Measurements from ENCODE around the gene SLC10A6. TPM values are rescaled to one million over a fixed set of nuclear protein-coding genes. Genes with fewer than 3 reads are reported as not detected.
"Not testable (repeated sequence)": the region's sequence is repeated elsewhere in the genome, so short reads cannot be mapped to it uniquely, and the experiment has no call there.

The SLC10A6 gene
- total RNA-seq, 2 experiments from 2014 or later: not detected

GRCh38 chr4:86876894-86877685, 27.9 kb upstream of the SLC10A6 start:
- Mint-ChIP-seq H3K4me1 (ENCODE audit: low read depth) (no peaks in the 10 kb centered on the region), H3K27me3 (ENCODE audit: low read depth) (no peaks in the 10 kb centered on the region), H3K4me3 (no peak overlapping the region), H3K27ac (no peak overlapping the region), H3K9me3 (ENCODE audit: insufficient read depth) (peaks cover 6% of the 10 kb centered on the region), H3K36me3 (ENCODE audit: low read depth) (no peaks in the 10 kb centered on the region)
- DNase-seq: no peak
- no peak for ATAC-seq
- ChIA-PET CTCF (no interaction called here), POLR2A (no interaction called here)

GRCh38 chr4:86875436-86875835, 26.3 kb upstream of the SLC10A6 start:
- CTCF ChIA-PET; H3K27me3 Mint-ChIP-seq (ENCODE audit: low read depth); DNase-seq; H3K4me1 Mint-ChIP-seq (ENCODE audit: low read depth); H3K9me3 Mint-ChIP-seq (ENCODE audit: insufficient read depth); H3K36me3 Mint-ChIP-seq (ENCODE audit: low read depth); POLR2A ChIA-PET; ATAC-seq; H3K27ac Mint-ChIP-seq; H3K4me3 Mint-ChIP-seq: not testable (repeated sequence)

GRCh38 chr4:86872135-86872534, 23.0 kb upstream of the SLC10A6 start:
- Mint-ChIP-seq H3K4me1 (ENCODE audit: low read depth) (no peaks in the 10 kb centered on the region), H3K36me3 (ENCODE audit: low read depth) (no peaks in the 10 kb centered on the region), H3K9me3 (ENCODE audit: insufficient read depth) (peaks cover 4% of the 10 kb centered on the region), H3K27me3 (ENCODE audit: low read depth) (no peaks in the 10 kb centered on the region), H3K4me3 (no peak overlapping the region), H3K27ac (no peak overlapping the region)
- ATAC-seq (no peak), DNase-seq (no peak)
- ChIA-PET POLR2A (no interaction called here), CTCF (no interaction called here)

GRCh38 chr4:86870442-86871069, 21.4 kb upstream of the SLC10A6 start:
- CTCF ChIA-PET: no interaction called here
- no peak for ATAC-seq
- H3K4me3 Mint-ChIP-seq: no peak overlapping the region

GRCh38 chr4:86857341-86858052, 8.3 kb upstream of the SLC10A6 start:
- CTCF ChIA-PET: no interaction called here
- Mint-ChIP-seq H3K36me3 (ENCODE audit: low read depth) (no peaks in the 10 kb centered on the region), H3K27ac (no peak overlapping the region), H3K4me3 (no peak overlapping the region), H3K4me1 (ENCODE audit: low read depth) (no peaks in the 10 kb centered on the region), H3K9me3 (ENCODE audit: insufficient read depth) (no peaks in the 10 kb centered on the region), H3K27me3 (ENCODE audit: low read depth) (no peaks in the 10 kb centered on the region)
- no peak for ATAC-seq
- POLR2A ChIA-PET: no interaction called here
- DNase-seq: no peak

More at GRCh38 chr4:86870442-86871069, 21.4 kb upstream of the SLC10A6 start:
- H3K27me3 Mint-ChIP-seq (ENCODE audit: low read depth): no peaks in the 10 kb centered on the region
- no peaks in the 10 kb centered on the region for H3K4me1 Mint-ChIP-seq (ENCODE audit: low read depth)
- no peak overlapping the region for H3K27ac Mint-ChIP-seq
- H3K36me3 Mint-ChIP-seq (ENCODE audit: low read depth): no peaks in the 10 kb centered on the region
- peaks cover 4% of the 10 kb centered on the region for H3K9me3 Mint-ChIP-seq (ENCODE audit: insufficient read depth)
- POLR2A ChIA-PET: interaction anchor here (0.6 kb wide), 1 partner anchor 22 kb away, joined by 3 read pairs; no protein-coding TSS in a partner anchor
- DNase-seq: no peak

GRCh38 chr4:86856896-86857295, 7.7 kb upstream of the SLC10A6 start:
- ATAC-seq (no peak), DNase-seq (no peak)
- Mint-ChIP-seq H3K9me3 (ENCODE audit: insufficient read depth) (no peaks in the 10 kb centered on the region), H3K4me1 (ENCODE audit: low read depth) (no peaks in the 10 kb centered on the region), H3K36me3 (ENCODE audit: low read depth) (no peaks in the 10 kb centered on the region), H3K27ac (no peak overlapping the region), H3K4me3 (no peak overlapping the region), H3K27me3 (ENCODE audit: low read depth) (no peaks in the 10 kb centered on the region)
- CTCF ChIA-PET: no interaction called here
- POLR2A ChIA-PET: no interaction called here

- H3K4me1 Mint-ChIP-seq (ENCODE audit: low read depth): no peaks in the 10 kb centered on the region
- CTCF ChIA-PET: no interaction called here
- no peak overlapping the region for H3K27ac Mint-ChIP-seq
These were observed 6.4 kb upstream of the SLC10A6 start for GRCh38 chr4:86855572-86855971.

GRCh38 chr4:86853209-86853608, 4.0 kb upstream of the SLC10A6 start:
- no peak overlapping the region for H3K27ac Mint-ChIP-seq
- H3K4me3 Mint-ChIP-seq: no peak overlapping the region
- H3K9me3 Mint-ChIP-seq (ENCODE audit: insufficient read depth): no peaks in the 10 kb centered on the region
- ChIA-PET CTCF (no interaction called here), POLR2A (no interaction called here)
- no peaks in the 10 kb centered on the region for H3K36me3 Mint-ChIP-seq (ENCODE audit: low read depth)
- no peaks in the 10 kb centered on the region for H3K27me3 Mint-ChIP-seq (ENCODE audit: low read depth)
- ATAC-seq (no peak), DNase-seq (no peak)
- no peaks in the 10 kb centered on the region for H3K4me1 Mint-ChIP-seq (ENCODE audit: low read depth)

More at GRCh38 chr4:86855572-86855971, 6.4 kb upstream of the SLC10A6 start:
- no peak for DNase-seq
- no peak for ATAC-seq
- POLR2A ChIA-PET: no interaction called here
- Mint-ChIP-seq H3K4me3 (no peak overlapping the region), H3K27me3 (ENCODE audit: low read depth) (no peaks in the 10 kb centered on the region), H3K9me3 (ENCODE audit: insufficient read depth) (no peaks in the 10 kb centered on the region), H3K36me3 (ENCODE audit: low read depth) (no peaks in the 10 kb centered on the region)

GRCh38 chr4:86848136-86848535, 1.0 kb downstream of the SLC10A6 start:
- no peaks in the 10 kb centered on the region for H3K36me3 Mint-ChIP-seq (ENCODE audit: low read depth)
- H3K27me3 Mint-ChIP-seq (ENCODE audit: low read depth): no peaks in the 10 kb centered on the region
- no peaks in the 10 kb centered on the region for H3K4me1 Mint-ChIP-seq (ENCODE audit: low read depth)
- no peak for ATAC-seq
- H3K4me3 Mint-ChIP-seq: no peak overlapping the region
- no peak for DNase-seq
- ChIA-PET CTCF (no interaction called here), POLR2A (interaction anchor here (0.6 kb wide), 1 partner anchor 23 kb away, joined by 3 read pairs; no protein-coding TSS in a partner anchor)
- no peak overlapping the region for H3K27ac Mint-ChIP-seq
- H3K9me3 Mint-ChIP-seq (ENCODE audit: insufficient read depth): no peaks in the 10 kb centered on the region

GRCh38 chr4:86847571-86847970, 1.6 kb downstream of the SLC10A6 start:
- no peaks in the 10 kb centered on the region for H3K27me3 Mint-ChIP-seq (ENCODE audit: low read depth)
- H3K36me3 Mint-ChIP-seq (ENCODE audit: low read depth): no peaks in the 10 kb centered on the region
- ChIA-PET CTCF (no interaction called here), POLR2A (interaction anchor here (0.6 kb wide), 1 partner anchor 23 kb away, joined by 3 read pairs; no protein-coding TSS in a partner anchor)
- no peaks in the 10 kb centered on the region for H3K9me3 Mint-ChIP-seq (ENCODE audit: insufficient read depth)
- ATAC-seq: no peak
- no peak for DNase-seq
- H3K27ac Mint-ChIP-seq: no peak overlapping the region
- H3K4me1 Mint-ChIP-seq (ENCODE audit: low read depth): no peaks in the 10 kb centered on the region
- H3K4me3 Mint-ChIP-seq: no peak overlapping the region

- H3K4me1 Mint-ChIP-seq (ENCODE audit: low read depth): no peaks in the 10 kb centered on the region
- no peak overlapping the region for H3K4me3 Mint-ChIP-seq
- no peaks in the 10 kb centered on the region for H3K36me3 Mint-ChIP-seq (ENCODE audit: low read depth)
- H3K27me3 Mint-ChIP-seq (ENCODE audit: low read depth): no peaks in the 10 kb centered on the region
- no peaks in the 10 kb centered on the region for H3K9me3 Mint-ChIP-seq (ENCODE audit: insufficient read depth)
- POLR2A ChIA-PET: no interaction called here
- ATAC-seq (no peak), DNase-seq (no peak)
- CTCF ChIA-PET: interaction anchor here (1.0 kb wide), 1 partner anchor 76 kb away, joined by 3 read pairs; no protein-coding TSS in a partner anchor
- H3K27ac Mint-ChIP-seq: no peak overlapping the region
These were observed 2.3 kb downstream of the SLC10A6 start for GRCh38 chr4:86846921-86847320.

GRCh38 chr4:86845593-86845992, 3.6 kb downstream of the SLC10A6 start:
- POLR2A ChIA-PET: no interaction called here
- DNase-seq: no peak
- Mint-ChIP-seq H3K27me3 (ENCODE audit: low read depth) (no peaks in the 10 kb centered on the region), H3K27ac (no peak overlapping the region), H3K36me3 (ENCODE audit: low read depth) (no peaks in the 10 kb centered on the region), H3K4me3 (no peak overlapping the region), H3K9me3 (ENCODE audit: insufficient read depth) (no peaks in the 10 kb centered on the region), H3K4me1 (ENCODE audit: low read depth) (no peaks in the 10 kb centered on the region)
- CTCF ChIA-PET: interaction anchor here (1.0 kb wide), 1 partner anchor 77 kb away, joined by 3 read pairs; no protein-coding TSS in a partner anchor
- no peak for ATAC-seq

All from activated CD8-positive, alpha-beta T cell treated with anti-CD3 and anti-CD28 coated beads, Interleukin-2, amount 10 ng/mL, durations not matched to agents 7 days and 5 days (primary cell).